NB4 (cell line): ENCODE measurements around the gene SLC30A4.

Experiments used
- MYC ChIP-seq: IDR thresholded peaks from 2 replicates; pipeline ENCODE4 v1.6.1; 2011; ENCODE audit warnings: low read depth, low read length
- TF ChIP-seq, protein P1 (sequence below): IDR thresholded peaks from one replicate; pipeline ENCODE4 v1.5.1; 2012; ENCODE audit warnings: low read depth, low read length

DNA sequence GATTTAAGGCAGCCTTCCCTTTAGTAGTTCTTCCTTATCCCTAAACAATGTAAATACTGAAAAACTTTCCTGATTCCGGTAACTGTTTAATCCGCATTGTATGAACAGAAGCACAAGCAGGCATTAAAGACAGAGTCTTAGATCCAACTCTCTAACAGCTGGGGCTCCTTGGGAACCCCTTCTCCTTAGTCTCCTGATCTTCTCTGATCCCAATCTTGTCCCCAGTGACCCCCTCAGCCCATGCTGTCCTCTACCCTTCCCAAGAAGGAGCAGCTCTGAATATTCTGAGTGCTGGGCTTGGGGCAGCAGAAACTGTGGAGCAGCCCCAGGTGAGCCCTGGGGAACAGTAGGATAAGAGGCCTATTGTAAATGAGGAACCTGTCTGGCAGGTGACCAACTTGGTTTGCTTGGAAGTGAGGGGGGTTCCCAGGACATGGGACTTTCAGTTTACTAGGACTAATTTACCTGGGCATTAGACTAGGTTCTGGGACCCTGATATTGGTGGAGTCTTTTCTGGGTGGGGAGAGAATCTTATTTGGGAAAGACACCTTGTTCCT lies 13.0 kb upstream of the SLC30A4 start:
- TF ChIP-seq, protein P1, sequence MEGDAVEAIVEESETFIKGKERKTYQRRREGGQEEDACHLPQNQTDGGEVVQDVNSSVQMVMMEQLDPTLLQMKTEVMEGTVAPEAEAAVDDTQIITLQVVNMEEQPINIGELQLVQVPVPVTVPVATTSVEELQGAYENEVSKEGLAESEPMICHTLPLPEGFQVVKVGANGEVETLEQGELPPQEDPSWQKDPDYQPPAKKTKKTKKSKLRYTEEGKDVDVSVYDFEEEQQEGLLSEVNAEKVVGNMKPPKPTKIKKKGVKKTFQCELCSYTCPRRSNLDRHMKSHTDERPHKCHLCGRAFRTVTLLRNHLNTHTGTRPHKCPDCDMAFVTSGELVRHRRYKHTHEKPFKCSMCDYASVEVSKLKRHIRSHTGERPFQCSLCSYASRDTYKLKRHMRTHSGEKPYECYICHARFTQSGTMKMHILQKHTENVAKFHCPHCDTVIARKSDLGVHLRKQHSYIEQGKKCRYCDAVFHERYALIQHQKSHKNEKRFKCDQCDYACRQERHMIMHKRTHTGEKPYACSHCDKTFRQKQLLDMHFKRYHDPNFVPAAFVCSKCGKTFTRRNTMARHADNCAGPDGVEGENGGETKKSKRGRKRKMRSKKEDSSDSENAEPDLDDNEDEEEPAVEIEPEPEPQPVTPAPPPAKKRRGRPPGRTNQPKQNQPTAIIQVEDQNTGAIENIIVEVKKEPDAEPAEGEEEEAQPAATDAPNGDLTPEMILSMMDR = no peak
- TF ChIP-seq MYC = no peak
